Neural crest cell (in vitro differentiated cells): ENCODE measurements around the gene ESYT1. TPM values are rescaled to one million over a fixed set of nuclear protein-coding genes. Genes with fewer than 3 reads are reported as not detected.

Experiments
- DNase-seq: peaks from one replicate; pipeline ENCODE4 v3.0.0; 2021; ENCODE audit warnings: low read depth, mixed read lengths, low spot score
- H3K27ac Mint-ChIP-seq: one replicate; pipeline ENCODE4 v1.8.0; 2021; ENCODE audit warnings: mild to moderate bottlenecking, mixed read lengths; ENCODE audit not compliant: unreplicated experiment
- H3K27me3 Mint-ChIP-seq: 2 replicates; pipeline ENCODE4 v1.8.0; 2021; ENCODE audit warnings: low read depth, mild to moderate bottlenecking, mixed read lengths
- H3K36me3 Mint-ChIP-seq: 2 replicates; pipeline ENCODE4 v1.8.0; 2021; ENCODE audit warnings: low read depth, mild to moderate bottlenecking, mixed read lengths
- H3K4me1 Mint-ChIP-seq: 2 replicates; pipeline ENCODE4 v1.8.0; 2021; ENCODE audit warnings: mixed read lengths
- H3K4me3 Mint-ChIP-seq: one replicate; pipeline ENCODE4 v1.8.0; 2021; ENCODE audit warnings: mild to moderate bottlenecking, mixed read lengths
- H3K9me3 Mint-ChIP-seq: 2 replicates; pipeline ENCODE4 v1.8.0; 2021; ENCODE audit warnings: mixed read lengths
- total RNA-seq: library from RNA; stranded (reverse); gene quantifications from 2 replicates; pipeline ENCODE4 v1.2.1, GENCODE V29; 2021
- TF ChIP-seq, protein P1 (sequence below): fragments of 200-600 bp; sonication (generic); conservative IDR thresholded peaks from 2 replicates; pipeline ENCODE4 v1.5.0; 2021; ENCODE audit warnings: antibody characterized with exemption, mild to moderate bottlenecking

The ESYT1 gene
- total RNA-seq, 1 donor from 2014 or later = 121 TPM

DNA sequence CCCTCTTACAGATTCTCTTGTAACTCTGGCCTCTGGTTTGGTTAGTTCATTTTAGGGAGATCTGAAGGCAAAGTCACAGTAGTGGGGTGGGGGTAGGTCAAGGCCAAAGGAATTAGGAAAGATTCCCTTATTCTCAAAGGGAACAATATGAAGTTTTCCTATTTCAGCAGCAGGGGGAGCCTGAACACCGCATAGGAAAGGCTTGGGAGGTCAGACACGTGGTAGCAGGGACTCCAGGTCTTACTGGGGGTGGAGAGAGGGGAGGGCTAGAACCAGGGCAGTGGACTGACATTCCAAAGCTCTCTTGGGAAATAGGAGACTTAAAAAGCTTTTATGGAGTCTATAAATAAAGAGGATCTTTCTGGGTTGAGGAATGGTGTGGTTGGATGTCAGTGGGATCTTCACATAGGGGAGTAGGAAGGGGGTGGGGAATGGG is 8.7 kb upstream of the ESYT1 start:
- Mint-ChIP-seq H3K9me3 (no peaks in the 10 kb centered on the region), H3K4me3 (peak overlapping the region; percentile 97), H3K36me3 (peaks cover 10% of the 10 kb centered on the region), H3K27ac (peak overlapping the region; percentile 76), H3K27me3 (peaks cover 11% of the 10 kb centered on the region), H3K4me1 (peaks cover 31% of the 10 kb centered on the region)
- TF ChIP-seq, protein P1, sequence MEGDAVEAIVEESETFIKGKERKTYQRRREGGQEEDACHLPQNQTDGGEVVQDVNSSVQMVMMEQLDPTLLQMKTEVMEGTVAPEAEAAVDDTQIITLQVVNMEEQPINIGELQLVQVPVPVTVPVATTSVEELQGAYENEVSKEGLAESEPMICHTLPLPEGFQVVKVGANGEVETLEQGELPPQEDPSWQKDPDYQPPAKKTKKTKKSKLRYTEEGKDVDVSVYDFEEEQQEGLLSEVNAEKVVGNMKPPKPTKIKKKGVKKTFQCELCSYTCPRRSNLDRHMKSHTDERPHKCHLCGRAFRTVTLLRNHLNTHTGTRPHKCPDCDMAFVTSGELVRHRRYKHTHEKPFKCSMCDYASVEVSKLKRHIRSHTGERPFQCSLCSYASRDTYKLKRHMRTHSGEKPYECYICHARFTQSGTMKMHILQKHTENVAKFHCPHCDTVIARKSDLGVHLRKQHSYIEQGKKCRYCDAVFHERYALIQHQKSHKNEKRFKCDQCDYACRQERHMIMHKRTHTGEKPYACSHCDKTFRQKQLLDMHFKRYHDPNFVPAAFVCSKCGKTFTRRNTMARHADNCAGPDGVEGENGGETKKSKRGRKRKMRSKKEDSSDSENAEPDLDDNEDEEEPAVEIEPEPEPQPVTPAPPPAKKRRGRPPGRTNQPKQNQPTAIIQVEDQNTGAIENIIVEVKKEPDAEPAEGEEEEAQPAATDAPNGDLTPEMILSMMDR = peak; percentile 80
- DNase-seq = peak; percentile 50

DNA sequence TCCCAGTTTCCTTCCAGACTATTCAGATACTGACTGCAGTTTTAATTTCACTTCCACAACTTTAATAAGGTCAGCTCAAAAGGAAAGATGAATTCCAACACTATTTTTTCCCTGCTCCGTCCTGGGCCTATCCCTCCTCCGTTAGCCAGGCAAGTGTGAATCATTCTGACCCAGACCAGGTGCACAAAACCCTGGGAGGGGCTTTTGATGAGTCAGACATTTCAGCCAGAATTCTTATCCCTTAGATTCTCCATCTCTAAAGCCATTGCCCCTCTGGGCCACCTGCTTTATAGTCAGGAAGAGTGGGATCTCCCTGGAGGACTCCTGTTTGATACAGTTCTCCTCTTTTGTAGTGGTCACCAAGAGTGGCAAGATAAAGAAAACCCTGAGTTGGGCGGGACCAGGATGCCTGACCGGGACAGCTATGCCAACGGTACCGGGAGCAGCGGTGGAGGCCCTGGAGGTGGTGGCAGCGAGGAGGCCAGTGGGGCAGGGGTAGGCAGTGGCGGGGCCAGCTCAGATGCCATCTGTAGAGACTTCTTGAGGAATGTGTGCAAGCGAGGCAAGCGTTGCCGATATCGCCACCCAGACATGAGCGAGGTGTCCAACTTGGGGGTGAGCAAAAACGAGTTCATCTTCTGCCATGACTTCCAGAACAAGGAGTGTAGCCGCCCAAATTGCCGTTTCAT is 7.8 kb upstream of the ESYT1 start:
- Mint-ChIP-seq H3K36me3 (peaks cover 10% of the 10 kb centered on the region), H3K4me1 (peaks cover 27% of the 10 kb centered on the region), H3K27ac (no peak overlapping the region), H3K4me3 (peak overlapping the region; percentile 52), H3K9me3 (no peaks in the 10 kb centered on the region), H3K27me3 (peaks cover 11% of the 10 kb centered on the region)
- TF ChIP-seq, protein P1 = no peak
- no peak for DNase-seq

DNA sequence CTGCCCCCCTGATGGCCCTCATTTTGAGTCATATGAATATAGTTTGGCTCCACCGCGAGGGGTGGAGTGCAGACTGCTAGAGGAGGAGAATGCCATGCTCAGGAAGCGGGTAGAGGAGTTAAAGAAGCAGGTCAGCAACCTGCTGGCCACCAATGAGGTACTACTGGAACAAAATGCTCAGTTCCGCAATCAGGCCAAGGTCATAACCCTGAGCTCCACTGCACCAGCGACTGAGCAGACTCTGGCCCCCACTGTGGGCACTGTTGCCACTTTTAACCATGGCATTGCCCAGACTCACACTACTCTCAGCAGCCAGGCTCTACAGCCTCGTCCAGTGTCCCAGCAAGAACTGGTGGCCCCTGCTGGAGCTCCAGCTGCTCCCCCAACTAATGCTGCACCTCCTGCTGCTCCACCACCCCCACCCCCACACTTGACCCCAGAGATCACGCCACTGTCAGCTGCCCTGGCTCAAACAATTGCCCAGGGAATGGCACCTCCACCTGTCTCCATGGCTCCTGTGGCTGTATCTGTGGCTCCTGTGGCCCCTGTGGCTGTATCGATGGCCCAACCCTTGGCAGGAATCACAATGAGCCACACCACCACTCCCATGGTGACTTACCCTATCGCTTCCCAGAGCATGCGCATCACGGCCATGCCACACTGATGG is 6.7 kb upstream of the ESYT1 start:
- TF ChIP-seq, protein P1 = no peak
- H3K27ac Mint-ChIP-seq = no peak overlapping the region
- peaks cover 28% of the 10 kb centered on the region for H3K4me1 Mint-ChIP-seq
- peak overlapping the region; percentile 32 for H3K4me3 Mint-ChIP-seq
- no peaks in the 10 kb centered on the region for H3K9me3 Mint-ChIP-seq
- DNase-seq = no peak
- peaks cover 11% of the 10 kb centered on the region for H3K27me3 Mint-ChIP-seq
- peaks cover 10% of the 10 kb centered on the region for H3K36me3 Mint-ChIP-seq

DNA sequence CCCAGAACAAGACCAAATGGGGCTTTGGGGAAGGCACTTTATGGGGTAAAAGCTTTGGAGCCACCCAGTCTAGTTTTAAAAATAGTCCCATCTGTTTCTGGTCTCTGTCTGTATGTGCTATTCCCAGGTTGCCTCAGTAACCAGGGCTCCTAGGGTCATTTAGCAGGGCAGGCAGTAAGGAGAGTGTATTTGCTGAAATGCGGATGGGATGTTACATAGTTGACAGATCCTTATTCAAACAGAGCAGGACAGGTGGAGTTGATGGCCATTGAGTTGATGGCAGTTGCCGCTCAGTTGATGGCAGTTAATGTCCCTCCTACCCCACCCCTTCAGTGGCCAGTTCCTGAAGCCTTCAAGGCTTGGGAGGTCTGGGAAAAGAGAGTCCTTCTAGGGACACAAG is 5.4 kb upstream of the ESYT1 start:
- Mint-ChIP-seq H3K9me3 (no peaks in the 10 kb centered on the region), H3K4me3 (peak overlapping the region; percentile 31), H3K27me3 (peaks cover 7% of the 10 kb centered on the region), H3K27ac (no peak overlapping the region), H3K36me3 (peaks cover 3% of the 10 kb centered on the region), H3K4me1 (peaks cover 35% of the 10 kb centered on the region)
- no peak for DNase-seq
- TF ChIP-seq, protein P1 = no peak

DNA sequence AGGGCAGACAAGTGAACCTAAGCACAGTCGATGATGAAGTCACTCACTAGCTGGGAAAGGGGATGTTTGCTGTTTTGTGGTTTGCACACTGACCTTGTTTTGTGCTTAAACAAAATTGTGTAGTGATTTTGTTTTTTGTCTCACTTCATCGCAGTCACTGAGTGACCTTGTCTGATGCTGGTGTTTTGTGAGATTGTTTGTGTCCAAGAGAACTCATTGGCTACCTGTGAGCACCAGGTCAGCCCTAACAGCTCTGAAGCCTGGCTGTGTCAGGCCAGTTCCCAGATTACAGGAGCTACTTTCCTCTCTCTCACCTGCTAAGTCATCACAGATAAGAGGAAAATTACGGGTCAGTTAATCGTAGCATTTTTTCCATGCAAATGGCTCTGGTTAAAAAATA is 3.9 kb upstream of the ESYT1 start:
- Mint-ChIP-seq H3K27ac (no peak overlapping the region), H3K4me3 (peak overlapping the region; percentile 11), H3K36me3 (no peaks in the 10 kb centered on the region), H3K9me3 (no peaks in the 10 kb centered on the region), H3K4me1 (peaks cover 33% of the 10 kb centered on the region), H3K27me3 (peaks cover 3% of the 10 kb centered on the region)
- no peak for DNase-seq
- TF ChIP-seq, protein P1 = no peak
